ENCODE measurements around the gene NPAT.

NPAT gene

GRCh38 chr11:108222574-108223347, at the start of gene NPAT, which contains the start of gene ATM:
Gene NPAT (minus strand): TSS chr11:108222638. CDS start chr11:108222536, 102 bp downstream.
Gene ATM (plus strand): TSS chr11:108223067. CDS start chr11:108227625, 4,558 bp downstream.
- H3K4me1 Mint-ChIP-seq = peaks cover 32% of the 10 kb centered on the region
- no peaks in the 10 kb centered on the region for H3K9me3 Mint-ChIP-seq
- DNase-seq = peak; percentile 99
- H3K36me3 Mint-ChIP-seq (ENCODE audit: low read depth) = peaks cover 17% of the 10 kb centered on the region
- no peak within 1 kb of the TSS for H3K4me3 Mint-ChIP-seq
- TF ChIP-seq CTCF (IDR thresholded peaks at IDR 0.05) = peak; percentile 54
- H3K27ac Mint-ChIP-seq = no peak within 1 kb of the TSS
- no peaks in the 10 kb centered on the region for H3K27me3 Mint-ChIP-seq (ENCODE audit: low read depth, poor library complexity)

- Mint-ChIP-seq H3K36me3 (ENCODE audit: low read depth) (peaks cover 63% of the 10 kb centered on the region), H3K4me3 (no peak overlapping the region), H3K27ac (peak overlapping the region; percentile 78), H3K4me1 (no peaks in the 10 kb centered on the region), H3K9me3 (peaks cover 20% of the 10 kb centered on the region), H3K27me3 (ENCODE audit: low read depth, poor library complexity) (no peaks in the 10 kb centered on the region)
- TF ChIP-seq CTCF (IDR thresholded peaks at IDR 0.05) = no peak
- DNase-seq = no peak
Observed at GRCh38 chr11:108269583-108269982, 47.1 kb upstream of the NPAT start.

- H3K4me1 Mint-ChIP-seq = no peaks in the 10 kb centered on the region
- peaks cover 76% of the 10 kb centered on the region for H3K36me3 Mint-ChIP-seq (ENCODE audit: low read depth)
- no peak overlapping the region for H3K27ac Mint-ChIP-seq
- no peak for TF ChIP-seq CTCF (IDR thresholded peaks at IDR 0.05)
- H3K27me3 Mint-ChIP-seq (ENCODE audit: low read depth, poor library complexity) = no peaks in the 10 kb centered on the region
- no peak for DNase-seq
- H3K4me3 Mint-ChIP-seq = no peak overlapping the region
- peaks cover 5% of the 10 kb centered on the region for H3K9me3 Mint-ChIP-seq
Observed at GRCh38 chr11:108253176-108253575, 30.7 kb upstream of the NPAT start.

- Mint-ChIP-seq H3K36me3 (ENCODE audit: low read depth) (peaks cover 59% of the 10 kb centered on the region), H3K9me3 (no peaks in the 10 kb centered on the region), H3K27me3 (ENCODE audit: low read depth, poor library complexity) (no peaks in the 10 kb centered on the region), H3K4me1 (no peaks in the 10 kb centered on the region), H3K27ac (no peak overlapping the region), H3K4me3 (no peak overlapping the region)
- DNase-seq = no peak
- TF ChIP-seq CTCF (IDR thresholded peaks at IDR 0.05) = no peak
Observed at GRCh38 chr11:108246885-108247284, 24.4 kb upstream of the NPAT start.

DNA sequence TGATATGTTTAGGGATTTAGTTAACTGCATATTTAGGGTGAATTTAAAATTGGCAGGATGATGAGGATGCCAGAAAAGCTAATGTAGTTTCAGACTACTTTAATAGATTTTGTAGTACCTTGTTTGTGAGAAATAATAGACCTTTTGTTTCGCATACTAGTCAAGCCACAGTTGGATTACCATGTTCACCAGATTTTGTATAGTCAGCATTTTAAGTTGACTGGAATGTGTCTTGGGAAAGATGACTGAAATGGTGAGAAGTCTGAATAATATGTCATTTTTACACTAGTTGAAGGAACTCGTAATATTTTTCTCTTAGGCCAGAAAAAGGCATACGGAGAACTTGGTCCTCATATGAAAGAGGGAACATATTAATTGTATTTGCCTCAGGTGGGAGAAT, 23.9 kb upstream of the NPAT start:
- Mint-ChIP-seq H3K27ac (no peak overlapping the region), H3K4me1 (no peaks in the 10 kb centered on the region), H3K27me3 (ENCODE audit: low read depth, poor library complexity) (no peaks in the 10 kb centered on the region), H3K36me3 (ENCODE audit: low read depth) (peaks cover 56% of the 10 kb centered on the region), H3K4me3 (no peak overlapping the region), H3K9me3 (no peaks in the 10 kb centered on the region)
- no peak for DNase-seq
- TF ChIP-seq CTCF (IDR thresholded peaks at IDR 0.05) = no peak

DNA sequence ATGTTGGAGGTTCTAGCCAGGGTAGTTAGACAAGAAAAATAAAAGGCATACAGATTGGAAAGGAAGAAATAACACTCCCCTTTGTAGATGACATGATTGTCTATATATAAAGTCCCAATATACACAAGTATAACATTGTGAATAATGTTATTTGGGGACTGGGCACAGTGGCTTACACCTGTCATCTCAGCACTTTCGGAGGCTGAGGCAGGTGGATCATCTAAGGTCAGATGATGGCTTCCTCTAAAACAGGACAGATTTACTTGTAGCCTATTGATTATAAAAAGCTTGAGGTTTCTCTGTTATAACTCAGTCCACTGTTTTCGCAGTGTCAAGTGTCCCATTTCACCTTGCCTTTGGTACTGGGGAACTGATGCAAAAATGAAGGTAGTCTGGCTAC, 20.0 kb upstream of the NPAT start:
- DNase-seq = no peak
- Mint-ChIP-seq H3K4me3 (no peak overlapping the region), H3K27ac (peak overlapping the region; percentile 55), H3K27me3 (ENCODE audit: low read depth, poor library complexity) (no peaks in the 10 kb centered on the region), H3K4me1 (no peaks in the 10 kb centered on the region), H3K9me3 (no peaks in the 10 kb centered on the region), H3K36me3 (ENCODE audit: low read depth) (peaks cover 51% of the 10 kb centered on the region)
- TF ChIP-seq CTCF (IDR thresholded peaks at IDR 0.05) = no peak
